COLO668 (cell line): ENCODE results near the gene HP1BP3.

ENCODE experiments used
- DNase-seq: peaks from one replicate; lab custom pipeline; 2025; ENCODE audit not compliant: unreplicated experiment; lab: John Stamatoyannopoulos, UW

The HP1BP3 gene

DNA sequence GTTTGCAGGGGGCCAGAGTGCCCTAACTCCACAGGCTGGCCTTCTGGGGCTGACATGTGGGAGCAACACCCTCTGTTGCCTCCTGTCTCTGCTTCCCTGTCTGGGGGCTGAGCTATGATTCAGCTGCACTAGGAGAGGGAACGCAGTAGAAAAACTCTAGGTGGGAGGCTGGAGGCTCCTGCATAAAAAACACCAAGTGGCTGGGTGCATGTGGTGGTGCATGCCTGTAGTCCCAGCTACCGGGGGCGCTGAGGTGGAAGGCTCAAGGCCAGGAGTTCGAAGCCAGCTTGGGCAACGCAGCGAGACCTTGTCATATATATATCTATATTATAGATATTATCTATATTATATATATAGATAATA is 74.9 kb downstream of the HP1BP3 start:
- no peak for DNase-seq

DNA sequence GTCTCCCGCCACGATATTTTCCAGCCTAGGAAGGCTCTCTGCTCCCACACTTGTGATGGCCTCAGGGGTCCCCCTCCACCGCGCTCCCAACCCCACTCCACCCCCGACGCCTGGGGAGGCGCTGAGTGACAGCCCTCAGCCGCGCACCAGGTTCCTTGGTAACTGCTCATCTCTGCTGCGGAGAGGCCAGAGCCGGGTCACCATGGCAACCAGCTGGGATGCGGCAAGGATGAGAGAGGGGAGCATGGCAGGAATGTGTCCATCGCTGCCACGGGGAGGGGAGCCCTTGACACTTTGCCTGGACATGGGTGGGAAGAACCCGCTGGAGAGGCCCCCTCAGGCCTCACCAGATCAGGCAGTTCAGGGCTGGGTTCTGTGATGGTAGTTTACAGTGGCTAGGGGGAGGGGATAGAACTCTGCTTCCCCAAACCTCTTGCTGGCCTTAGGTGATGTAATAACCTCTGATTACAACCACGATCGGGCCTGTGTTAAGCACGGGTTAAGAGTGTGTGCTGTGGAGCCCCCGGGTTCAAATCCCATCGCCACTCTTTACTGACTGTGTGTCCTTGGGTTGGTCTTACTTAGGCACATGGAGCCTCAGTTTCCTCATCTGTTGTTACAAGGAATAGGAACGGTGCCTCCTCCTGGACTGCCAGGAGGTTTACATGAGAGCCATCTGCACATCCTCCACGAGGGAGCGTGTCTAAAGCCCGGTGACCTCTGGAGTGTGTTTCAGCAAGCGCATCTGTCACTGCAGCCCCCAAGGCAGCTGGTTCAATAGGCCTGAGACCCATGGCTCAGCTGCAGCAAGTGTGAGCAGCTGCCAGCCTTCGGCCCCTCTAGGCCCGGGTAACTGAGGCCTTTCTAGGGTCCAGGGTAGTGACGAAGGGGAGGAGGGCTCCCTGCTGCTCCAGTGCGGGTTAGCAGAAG is 75.6 kb downstream of the HP1BP3 start:
- DNase-seq: peak; percentile 47

DNA sequence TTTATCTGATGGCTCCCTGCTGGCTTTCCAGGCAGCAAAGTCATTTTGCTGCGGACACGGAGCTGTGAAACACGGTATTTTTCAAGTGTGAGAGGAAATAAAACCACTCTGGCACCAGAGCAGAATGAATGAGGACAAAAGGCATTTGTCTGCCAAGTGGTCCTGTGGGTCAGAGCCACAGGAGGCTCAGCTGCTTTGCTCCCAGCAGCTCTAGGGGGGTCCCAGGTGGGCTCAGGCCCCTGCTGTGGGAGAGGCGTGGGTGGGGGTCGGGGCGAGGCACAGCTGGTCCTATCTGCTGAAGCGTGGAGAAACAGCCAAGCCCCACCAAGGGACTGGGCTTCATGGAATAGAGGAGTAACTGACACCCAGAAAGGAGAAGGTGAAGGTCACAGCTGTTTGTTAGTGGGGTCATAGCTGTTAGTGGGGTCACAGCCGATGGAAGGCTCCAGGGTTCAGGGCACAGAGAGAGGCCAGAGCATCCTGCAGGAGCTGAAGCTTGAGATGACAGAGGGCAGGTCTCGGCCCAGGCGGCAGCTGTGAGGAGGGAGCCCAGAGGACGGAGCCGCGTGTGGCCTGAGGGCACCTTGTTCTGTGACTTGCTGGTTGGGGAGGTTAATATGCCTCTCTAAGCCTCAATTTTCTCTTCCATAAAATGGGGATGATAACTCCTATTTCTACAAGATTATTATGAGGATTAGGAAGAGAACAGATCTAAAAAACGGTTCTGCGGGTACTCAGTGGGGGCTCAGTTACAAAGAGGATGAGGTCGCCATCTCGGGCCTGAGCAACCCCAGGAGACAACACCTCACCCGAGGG is 76.4 kb downstream of the HP1BP3 start:
- DNase-seq: no peak

DNA sequence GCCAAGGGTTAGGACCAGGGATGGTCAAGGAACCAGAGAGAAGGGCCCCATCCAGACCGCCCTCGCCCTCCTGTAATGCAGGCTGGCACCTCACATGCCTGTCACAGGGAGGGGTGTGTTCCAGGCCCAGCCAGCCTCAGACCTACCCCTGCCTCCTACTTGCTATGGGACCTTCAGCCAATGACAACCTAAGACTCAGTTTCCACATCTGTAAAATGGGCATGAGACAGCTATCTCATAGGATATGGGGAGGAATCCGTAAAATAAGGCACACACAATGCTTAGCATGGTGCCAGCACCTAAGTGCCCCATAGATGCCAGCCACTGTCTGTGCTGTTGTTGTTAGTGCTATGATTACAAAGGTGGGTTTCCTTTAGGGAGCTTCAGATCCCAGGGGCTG is 77.2 kb downstream of the HP1BP3 start:
- no peak for DNase-seq

DNA sequence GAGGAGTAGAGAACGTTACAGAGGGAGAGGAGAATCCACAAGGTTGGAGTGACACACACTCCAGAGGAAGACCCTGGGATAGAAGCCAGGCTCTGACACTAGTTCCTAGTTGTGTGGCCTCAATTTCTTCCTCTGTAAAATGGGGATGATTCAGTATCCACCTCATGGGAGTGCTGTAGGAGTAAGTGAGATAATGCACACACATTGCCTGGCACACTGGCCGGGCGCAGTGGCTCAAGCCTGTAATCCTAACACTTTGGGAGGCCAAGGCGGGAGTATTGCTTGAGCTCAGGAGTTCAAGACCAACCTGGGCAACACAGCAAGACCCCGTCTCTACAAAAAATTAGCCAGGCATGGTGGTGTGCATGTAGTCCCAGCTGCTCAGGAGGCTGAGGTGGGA is 78.2 kb downstream of the HP1BP3 start:
- DNase-seq: no peak

DNA sequence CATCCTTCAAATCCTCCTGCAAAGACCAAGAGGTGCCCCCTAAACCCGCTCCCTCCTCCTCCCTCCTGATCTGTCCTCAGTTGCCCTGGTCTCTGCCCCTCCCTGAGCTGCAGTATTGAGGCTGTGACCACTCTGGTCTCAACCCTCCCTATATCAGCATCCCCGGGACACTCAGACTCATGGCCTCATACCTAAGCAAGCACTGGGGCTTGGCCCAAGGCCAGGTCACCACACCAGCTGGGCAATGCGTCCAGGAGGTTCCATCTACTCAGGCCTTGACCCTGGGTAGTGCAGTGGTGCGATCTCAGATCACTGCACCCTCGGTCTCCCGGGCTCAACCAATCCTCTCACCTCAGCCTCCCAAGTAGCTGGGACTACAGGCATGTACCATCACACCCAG is 79.0 kb downstream of the HP1BP3 start:
- no peak for DNase-seq

DNA sequence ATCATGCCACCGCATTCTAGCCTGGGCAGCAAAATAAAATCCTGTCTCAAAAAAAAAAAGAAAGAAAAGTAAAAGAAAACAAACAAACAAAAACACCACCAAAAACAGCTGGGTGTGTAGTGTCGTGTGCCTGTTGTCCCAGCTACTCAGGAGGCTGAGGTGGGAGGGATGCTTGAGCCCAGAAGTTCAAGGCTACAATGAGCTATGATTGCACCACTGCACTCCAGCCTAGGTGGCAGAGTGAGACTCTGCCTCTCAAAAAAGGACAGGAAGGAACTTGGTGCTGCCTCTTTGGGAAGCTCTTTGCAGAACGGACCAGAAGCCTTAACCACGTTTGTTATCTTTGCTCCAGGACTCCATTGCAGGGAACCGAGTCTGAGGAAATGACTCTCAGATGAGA is 80.3 kb downstream of the HP1BP3 start:
- no peak for DNase-seq

DNA sequence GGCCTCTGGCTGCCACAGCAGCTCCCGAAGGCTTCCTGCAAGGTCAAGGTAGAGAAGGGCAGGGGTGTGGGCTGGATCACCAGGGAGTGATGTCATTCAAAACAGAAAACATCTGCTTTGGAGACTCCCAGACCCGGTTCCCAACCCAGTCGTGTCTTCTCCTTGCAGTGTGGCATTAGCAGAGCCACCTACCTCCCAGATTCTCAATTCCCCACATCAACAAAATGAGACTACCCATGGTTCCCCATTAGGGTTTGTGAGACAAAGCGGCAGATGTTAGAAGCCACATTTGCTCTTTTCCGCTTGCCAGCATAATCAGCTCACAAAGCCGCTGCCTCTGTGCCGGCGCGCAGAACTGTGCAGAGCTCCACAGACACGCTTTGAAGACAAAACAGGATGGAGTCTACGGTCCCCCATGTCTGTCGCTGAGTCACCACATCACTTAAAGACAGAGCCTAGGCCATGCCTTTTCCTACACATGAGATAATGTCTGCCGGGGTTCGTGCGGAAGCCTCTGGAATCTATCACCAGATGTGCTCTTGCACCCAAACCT is 81.8 kb downstream of the HP1BP3 start:
- DNase-seq: no peak

DNA sequence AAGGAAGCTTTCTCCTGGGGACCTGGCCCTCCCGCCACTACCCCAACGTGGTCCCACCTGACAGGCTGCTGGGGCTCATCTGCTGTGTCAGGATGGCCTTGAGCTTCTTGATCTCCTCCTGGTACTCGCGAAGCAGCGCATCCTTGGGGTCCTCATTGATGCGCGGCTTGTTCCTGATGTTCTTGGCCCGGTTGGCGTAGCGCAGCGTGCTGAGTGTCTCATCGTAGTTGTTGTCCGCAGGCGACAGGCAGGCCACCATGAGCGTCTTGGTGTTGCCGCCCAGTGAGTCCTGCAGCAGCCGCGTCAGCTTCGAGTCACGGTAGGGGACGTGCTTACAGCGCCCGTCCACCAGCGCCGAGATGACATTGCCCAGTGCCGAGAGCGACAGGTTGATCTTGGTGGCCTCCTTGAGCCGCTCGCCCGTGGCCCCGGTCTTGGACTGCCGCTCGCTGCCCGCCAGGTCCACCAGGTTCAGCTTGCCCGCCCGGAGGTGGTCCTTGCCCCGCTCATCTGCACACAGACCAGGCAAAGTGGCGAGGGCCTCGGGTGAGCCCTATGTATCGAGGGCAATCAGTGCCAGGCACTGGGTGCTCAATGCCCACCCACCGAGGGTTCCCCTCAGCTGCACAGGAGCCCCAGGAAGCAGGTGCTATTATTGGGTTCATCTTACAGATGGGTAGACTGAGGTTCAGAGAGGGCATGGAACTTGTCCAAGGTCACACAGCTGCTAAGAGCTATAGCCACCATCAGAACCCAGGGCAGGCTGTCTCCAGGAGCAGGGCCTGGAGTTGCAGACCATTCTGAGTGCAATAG is 82.5 kb downstream of the HP1BP3 start:
- no peak for DNase-seq

DNA sequence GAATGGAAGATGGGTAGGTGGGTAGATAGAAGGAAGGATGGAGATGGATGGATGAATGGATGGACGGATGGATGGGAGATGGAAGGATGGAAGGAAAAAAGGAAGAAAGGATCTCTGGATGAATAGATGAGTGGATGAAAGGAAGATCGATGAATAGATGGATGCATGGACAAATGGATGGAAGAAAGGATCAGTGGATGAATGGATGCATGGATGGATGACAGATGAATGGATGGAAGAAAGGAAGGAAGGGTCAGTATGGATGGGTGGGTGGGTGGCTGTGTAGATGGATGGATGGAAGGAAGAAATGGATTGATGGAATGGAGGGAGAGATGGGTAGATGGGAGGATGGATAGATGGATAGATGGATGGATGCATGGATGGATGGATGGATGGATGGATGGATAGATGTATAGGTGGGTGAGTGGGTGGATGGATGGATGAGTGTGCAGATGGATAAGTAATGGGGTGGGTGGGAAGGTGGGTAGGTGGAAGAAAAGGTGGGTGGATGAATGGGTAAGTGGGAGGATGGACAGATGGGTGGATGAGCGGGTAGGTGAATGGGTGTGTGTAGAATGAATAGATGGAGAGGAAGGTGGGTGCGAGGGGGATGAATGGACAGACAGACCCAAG is 83.9 kb downstream of the HP1BP3 start:
- no peak for DNase-seq

DNA sequence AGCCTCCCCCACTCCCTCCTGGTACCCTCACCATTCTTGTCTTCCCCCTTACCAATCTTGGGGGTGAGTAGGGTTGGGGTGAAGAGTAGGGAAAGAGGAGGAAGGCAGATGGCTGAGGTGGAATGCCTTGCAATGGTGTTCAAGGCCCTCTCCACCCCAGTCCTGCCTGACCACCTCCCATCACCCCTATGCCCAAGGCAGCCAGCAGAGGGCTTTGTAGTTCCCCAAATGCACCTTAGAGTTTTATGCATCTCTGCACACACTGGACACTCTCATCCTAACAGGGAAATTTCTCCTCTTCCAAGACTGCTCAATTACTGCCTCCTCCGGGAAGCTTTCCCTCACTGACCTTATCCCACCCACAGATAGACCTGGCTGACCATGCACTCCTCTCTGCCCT is 84.7 kb downstream of the HP1BP3 start:
- no peak for DNase-seq

DNA sequence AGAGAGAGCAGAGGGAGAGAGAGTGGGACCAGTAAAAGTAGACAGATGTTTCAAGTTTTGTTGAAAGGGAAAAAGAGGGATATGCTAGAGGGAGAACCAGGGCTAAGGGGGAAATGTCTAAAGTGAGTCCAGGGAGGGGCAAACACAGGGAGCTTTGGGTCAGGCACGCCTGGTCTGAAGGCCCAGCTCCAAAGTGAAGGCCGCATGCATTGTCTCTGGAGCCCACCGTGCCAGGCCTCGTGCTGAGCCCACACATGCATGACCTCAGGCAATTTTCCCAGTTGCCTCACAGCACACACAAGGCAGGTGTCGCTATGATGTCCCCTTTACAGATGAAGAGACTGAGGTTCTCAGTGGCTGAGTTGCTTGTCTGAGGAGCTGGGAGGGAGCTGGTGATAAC is 85.3 kb downstream of the HP1BP3 start:
- no peak for DNase-seq

DNA sequence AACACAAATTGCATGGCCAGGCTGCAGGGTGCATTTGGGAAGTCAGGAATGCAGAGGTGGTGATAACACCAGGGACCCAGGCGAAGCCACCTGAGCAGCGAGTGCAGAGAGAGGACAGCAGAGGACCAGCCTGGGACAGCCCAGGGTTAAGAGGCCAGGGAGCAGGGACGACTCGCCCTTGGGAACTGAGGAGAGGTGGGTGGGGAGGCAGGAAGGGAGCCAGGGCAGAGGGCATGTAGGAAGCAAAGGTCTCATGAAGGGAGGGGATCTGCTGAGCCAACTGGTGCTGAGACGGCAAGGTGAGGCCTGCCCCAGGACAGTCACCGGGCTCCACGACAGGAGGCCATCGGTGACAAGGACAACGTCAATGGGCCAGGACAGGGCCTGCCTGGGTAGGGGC is 85.7 kb downstream of the HP1BP3 start:
- no peak for DNase-seq

DNA sequence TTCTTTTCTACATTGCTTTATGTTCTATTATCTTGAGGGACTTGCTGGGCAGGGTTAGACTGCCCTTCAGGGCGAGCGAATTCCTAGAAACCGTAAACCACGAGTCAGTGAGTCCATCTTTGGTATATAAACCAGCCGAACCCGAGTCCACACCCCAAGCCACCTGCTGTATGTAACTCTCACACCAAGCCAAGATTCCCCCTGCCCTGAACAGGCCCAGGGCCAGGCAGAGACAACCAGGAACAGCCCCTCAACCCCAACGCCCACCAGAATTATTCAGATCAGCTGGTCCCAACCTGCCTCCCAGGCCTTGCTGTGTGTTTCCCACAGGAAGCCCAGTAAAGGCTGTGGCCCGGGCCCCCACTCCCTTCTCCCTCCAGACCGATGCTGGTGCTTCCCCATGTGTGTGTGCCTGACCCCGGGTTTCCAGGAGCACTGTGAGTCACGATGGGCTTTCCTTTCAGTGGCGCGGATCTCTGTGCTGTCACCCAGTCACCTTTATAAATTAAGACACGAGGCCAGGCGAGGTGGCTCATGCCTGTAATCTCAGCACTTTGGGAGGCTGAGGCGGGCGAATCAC is 86.4 kb downstream of the HP1BP3 start:
- no peak for DNase-seq

DNA sequence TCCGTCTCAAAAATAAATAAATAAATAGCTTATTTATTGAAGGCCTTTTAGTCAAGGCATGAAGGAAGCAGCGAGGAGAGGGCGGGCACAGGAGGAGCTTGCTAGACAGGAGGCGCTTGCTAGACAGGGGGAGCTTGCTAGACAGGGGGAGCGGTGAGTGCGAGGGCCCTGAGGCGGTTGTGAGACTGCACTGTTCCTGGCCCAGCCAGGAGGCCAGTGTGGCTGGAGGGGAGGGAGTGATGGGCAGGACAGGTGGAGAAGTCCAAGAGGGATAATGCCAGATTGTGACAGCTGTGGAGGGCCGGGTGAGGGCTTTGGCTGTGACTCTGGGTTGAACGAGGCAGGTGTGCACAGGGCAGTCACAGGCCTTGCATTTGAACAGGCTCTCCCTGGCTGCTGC is 87.5 kb downstream of the HP1BP3 start:
- peak; percentile 68 for DNase-seq

DNA sequence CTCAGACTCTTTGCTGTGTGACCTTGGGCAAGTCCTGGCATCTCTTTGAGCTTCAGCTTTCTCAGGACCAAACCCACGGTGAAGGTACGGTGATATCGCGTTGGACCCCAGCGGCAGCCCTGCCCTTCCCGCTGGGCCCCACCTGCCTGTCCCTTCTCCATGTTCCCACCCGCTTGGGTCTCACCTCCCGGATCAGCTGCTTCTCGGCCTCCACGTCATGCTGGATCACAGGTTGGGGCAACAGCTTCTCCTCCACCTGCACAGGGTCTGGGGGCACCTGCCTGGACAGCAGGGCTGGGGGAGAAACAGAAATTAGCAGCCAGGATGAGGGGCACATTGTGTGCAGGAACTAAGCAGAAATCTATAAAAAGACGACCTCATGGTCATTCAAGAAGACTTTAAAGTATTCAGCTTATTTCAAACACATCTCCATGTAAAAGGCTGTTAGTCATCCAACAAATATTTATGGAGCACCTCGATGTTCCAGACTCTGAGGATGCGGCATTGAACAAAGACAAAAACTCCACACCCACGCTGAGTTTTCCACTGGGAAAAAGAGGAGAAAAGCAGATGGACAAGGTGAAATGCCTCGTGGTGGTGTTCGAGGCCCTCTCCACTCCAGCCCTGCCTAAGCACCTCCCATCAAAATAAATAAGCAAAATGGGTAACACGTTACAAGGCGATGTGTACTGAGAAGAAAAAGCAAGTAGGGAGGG is 88.8 kb downstream of the HP1BP3 start:
- DNase-seq: no peak

DNA sequence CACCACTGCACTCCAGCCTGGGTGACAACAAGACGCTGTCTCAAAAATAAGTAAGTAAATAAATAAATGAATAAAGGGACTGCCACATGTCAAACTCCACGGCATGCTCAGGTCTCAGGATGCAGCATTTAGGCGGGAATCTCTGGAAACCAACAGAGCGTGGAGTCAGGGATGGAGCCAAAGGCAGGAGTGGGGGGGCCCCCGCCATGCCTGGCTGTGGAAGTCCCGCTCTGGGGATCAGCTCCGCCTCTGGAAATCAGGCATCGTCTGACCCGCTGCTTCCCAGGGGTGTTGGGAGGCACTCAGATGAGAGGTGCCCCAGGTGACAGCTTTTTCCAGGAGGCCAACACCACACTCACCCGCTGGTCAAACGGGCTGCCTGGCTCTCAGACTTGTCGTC is 89.5 kb downstream of the HP1BP3 start:
- DNase-seq: no peak

DNA sequence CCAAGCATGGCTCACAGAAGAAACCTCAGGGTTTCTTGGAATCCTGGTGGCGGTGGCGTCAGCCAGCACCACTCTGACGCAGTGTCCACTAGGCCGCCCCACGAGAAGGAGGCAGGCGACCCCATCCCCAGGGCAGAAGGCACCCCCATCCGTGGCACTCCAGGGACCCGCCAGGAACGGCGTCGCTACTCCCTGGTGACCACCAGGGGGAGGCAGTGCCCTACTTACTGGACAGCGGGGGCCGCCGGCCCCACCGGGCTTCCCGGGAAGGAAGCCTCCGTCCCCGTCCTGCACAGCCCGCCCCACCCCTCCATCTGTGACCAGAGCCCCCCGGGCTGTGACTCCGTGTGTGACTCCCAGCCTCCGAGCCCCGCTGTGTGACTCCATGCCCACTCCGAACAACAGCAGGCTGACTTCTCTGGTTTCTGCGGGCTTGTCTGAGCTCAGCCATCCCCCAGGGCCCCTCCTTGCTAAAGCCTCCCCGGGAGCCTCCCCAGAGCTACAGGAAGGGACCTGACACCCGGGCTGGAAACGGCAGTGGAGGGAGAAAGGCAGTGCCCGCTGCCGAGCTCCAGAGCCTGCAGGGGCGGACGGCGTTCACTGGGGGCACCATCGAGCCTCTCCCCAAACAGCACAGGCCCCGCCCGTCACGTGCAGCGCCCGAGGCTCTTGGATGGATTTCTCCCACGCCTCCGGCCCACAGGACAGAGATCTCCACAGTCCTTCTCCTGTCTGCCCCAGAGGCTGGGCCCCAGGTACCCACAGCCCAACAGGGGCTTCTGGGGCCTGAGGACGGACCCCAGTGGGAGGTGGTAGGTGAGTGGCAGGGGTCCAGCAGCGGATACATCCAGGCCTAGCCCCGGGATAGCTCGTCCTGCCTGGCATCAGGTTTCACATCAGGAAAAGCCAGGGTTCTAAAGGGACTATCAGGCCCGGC is 90.4 kb downstream of the HP1BP3 start:
- DNase-seq: peak; percentile 98

DNA sequence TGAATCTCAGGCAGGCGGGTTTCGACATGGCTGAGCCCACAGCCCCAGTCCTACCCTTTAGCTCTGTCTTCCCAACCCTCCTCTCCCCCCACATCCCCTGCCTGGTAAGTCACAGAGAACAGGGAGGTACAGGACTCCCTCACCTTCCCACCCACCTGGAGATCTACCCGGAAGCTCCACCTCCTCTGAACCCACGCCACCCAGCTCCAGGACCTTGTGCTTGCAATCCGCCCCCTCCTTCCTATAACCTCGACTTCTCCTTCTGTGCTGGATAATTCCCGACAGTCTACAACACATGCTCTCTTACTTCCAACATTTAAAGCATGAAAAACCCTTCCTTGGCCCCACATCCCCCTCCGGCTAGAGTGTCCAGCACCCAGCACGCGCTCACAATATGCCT is 91.6 kb downstream of the HP1BP3 start:
- DNase-seq: no peak
